ENCODE results near the gene TMEM225. TPM values are rescaled to one million over a fixed set of nuclear protein-coding genes. Genes with fewer than 3 reads are reported as not detected.

Gene TMEM225
- total and polyA plus RNA-seq, 9 donors = not detected

- no peaks in the 10 kb centered on the region for H3K27me3 ChIP-seq
- no peaks in the 10 kb centered on the region for H3K9me3 ChIP-seq
- no peaks in the 10 kb centered on the region for H3K36me3 ChIP-seq
- DNase-seq = no peak
- H3K27ac ChIP-seq = no peak overlapping the region
- WGBS, 3 donors = 60 to 70% (median 63%) methylated on average over 1 of the region's 1 CpG
- intact Hi-C loops (cut with DNase I) = no loop called here
- H3K4me1 ChIP-seq (ENCODE audit: insufficient read depth) = no peaks in the 10 kb centered on the region
- no peak for TF ChIP-seq EP300 (IDR thresholded peaks at IDR 0.05)
- no peak overlapping the region for H3K4me3 ChIP-seq
Observed at GRCh38 chr11:123838659-123839058, 46.8 kb downstream of the TMEM225 start.

- H3K27me3 ChIP-seq = no peaks in the 10 kb centered on the region
- no peaks in the 10 kb centered on the region for H3K9me3 ChIP-seq
- 27 to 40% (median 29%) methylated on average over 3 of the region's 3 CpGs for WGBS, 3 donors
- no peak for DNase-seq
- no peak overlapping the region for H3K4me3 ChIP-seq
- intact Hi-C loops (cut with DNase I) = no loop called here
- H3K27ac ChIP-seq = no peak overlapping the region
- H3K4me1 ChIP-seq (ENCODE audit: insufficient read depth) = no peaks in the 10 kb centered on the region
- no peaks in the 10 kb centered on the region for H3K36me3 ChIP-seq
- TF ChIP-seq POLR2A (IDR thresholded peaks at IDR 0.05) = no peak
- TF ChIP-seq CTCF (IDR thresholded peaks at IDR 0.05) = no peak
Observed at GRCh38 chr11:123838199-123838598, 47.3 kb downstream of the TMEM225 start.

- H3K27ac ChIP-seq = no peak overlapping the region
- H3K4me1 ChIP-seq (ENCODE audit: insufficient read depth) = no peaks in the 10 kb centered on the region
- intact Hi-C loops (cut with DNase I) = no loop called here
- TF ChIP-seq POLR2A (IDR thresholded peaks at IDR 0.05) (no peak), CTCF (IDR thresholded peaks at IDR 0.05) (no peak), EP300 (IDR thresholded peaks at IDR 0.05) (no peak)
- H3K4me3 ChIP-seq = no peak overlapping the region
- H3K9me3 ChIP-seq = no peaks in the 10 kb centered on the region
- no peak for DNase-seq
- 70 to 82% (median 81%) methylated on average over 2 of the region's 2 CpGs for WGBS, 3 donors
- no peaks in the 10 kb centered on the region for H3K27me3 ChIP-seq
- no peaks in the 10 kb centered on the region for H3K36me3 ChIP-seq
Observed at GRCh38 chr11:123833095-123833494, 52.4 kb downstream of the TMEM225 start.

Other genes with a start within 250 kb of the TMEM225 start
- gene SCN3B, start 231.0 kb downstream of the TMEM225 start, total RNA-seq = 1 to 10 TPM in 5 of 7 donors, under 1 TPM in 2; 0.66 to 3.1 (median 1.2) TPM
- 1 to 10 TPM; 1.4 to 2.9 TPM for gene SCN3B, start 231.0 kb downstream of the TMEM225 start, polyA plus RNA-seq
- 10 to 100 TPM in 5 of 7 donors, 1 to 10 TPM in 2; 4.7 to 20.8 (median 13.3) TPM for gene ZNF202, start 144.0 kb downstream of the TMEM225 start, total RNA-seq
- 10 to 100 TPM in 1 of 2 donors, 1 to 10 TPM in 1; 9.9 to 10.7 TPM for gene ZNF202, start 144.0 kb downstream of the TMEM225 start, polyA plus RNA-seq
- gene OR6X1, start 131.2 kb downstream of the TMEM225 start, total RNA-seq = not detected
- not detected for gene OR6X1, start 131.2 kb downstream of the TMEM225 start, polyA plus RNA-seq
- not detected for gene OR6M1, start 79.3 kb downstream of the TMEM225 start, total RNA-seq
- gene OR6M1, start 79.3 kb downstream of the TMEM225 start, polyA plus RNA-seq = not detected
- 1 to 10 TPM in 1 of 7 donors, under 1 TPM in 2, not detected in 4; 0.08 to 1.8 (median 0.24) TPM for gene OR8D4, start 16.5 kb upstream of the TMEM225 start, total RNA-seq
- not detected for gene OR8D4, start 16.5 kb upstream of the TMEM225 start, polyA plus RNA-seq
- under 1 TPM in 1 of 7 donors, not detected in 6; 0.46 TPM for gene OR4D5, start 53.9 kb upstream of the TMEM225 start, total RNA-seq
- not detected for gene OR4D5, start 53.9 kb upstream of the TMEM225 start, polyA plus RNA-seq
- gene OR6T1, start 58.2 kb upstream of the TMEM225 start, total RNA-seq = not detected
- not detected for gene OR6T1, start 58.2 kb upstream of the TMEM225 start, polyA plus RNA-seq
- gene OR10S1, start 92.1 kb upstream of the TMEM225 start, total RNA-seq = not detected
- gene OR10S1, start 92.1 kb upstream of the TMEM225 start, polyA plus RNA-seq = not detected
- gene OR10G6, start 109.5 kb upstream of the TMEM225 start, total RNA-seq = not detected
- not detected for gene OR10G6, start 109.5 kb upstream of the TMEM225 start, polyA plus RNA-seq
- gene OR10G4, start 127.3 kb upstream of the TMEM225 start, total RNA-seq = under 1 TPM in 1 of 7 donors, not detected in 6; 0.11 TPM
- gene OR10G4, start 127.3 kb upstream of the TMEM225 start, polyA plus RNA-seq = not detected
- gene OR10G9, start 137.3 kb upstream of the TMEM225 start, total RNA-seq = not detected
- gene OR10G9, start 137.3 kb upstream of the TMEM225 start, polyA plus RNA-seq = not detected
- not detected for gene OR10G8, start 141.1 kb upstream of the TMEM225 start, total RNA-seq
- not detected for gene OR10G8, start 141.1 kb upstream of the TMEM225 start, polyA plus RNA-seq
- gene OR10G7, start 155.7 kb upstream of the TMEM225 start, total RNA-seq = not detected
- not detected for gene OR10G7, start 155.7 kb upstream of the TMEM225 start, polyA plus RNA-seq
- gene VWA5A, start 229.8 kb upstream of the TMEM225 start, total RNA-seq = 10 to 100 TPM; 10.7 to 18.9 (median 16.7) TPM
- gene VWA5A, start 229.8 kb upstream of the TMEM225 start, polyA plus RNA-seq = 10 to 100 TPM in 1 of 2 donors, 1 to 10 TPM in 1; 9.9 to 27.5 TPM